ENCODE data around the gene TFDP1. TPM values are rescaled to one million over a fixed set of nuclear protein-coding genes. Genes with fewer than 3 reads are reported as not detected.

TFDP1 gene
- total RNA-seq, 1 experiment from 2014 or later: 73.0 TPM

DNA sequence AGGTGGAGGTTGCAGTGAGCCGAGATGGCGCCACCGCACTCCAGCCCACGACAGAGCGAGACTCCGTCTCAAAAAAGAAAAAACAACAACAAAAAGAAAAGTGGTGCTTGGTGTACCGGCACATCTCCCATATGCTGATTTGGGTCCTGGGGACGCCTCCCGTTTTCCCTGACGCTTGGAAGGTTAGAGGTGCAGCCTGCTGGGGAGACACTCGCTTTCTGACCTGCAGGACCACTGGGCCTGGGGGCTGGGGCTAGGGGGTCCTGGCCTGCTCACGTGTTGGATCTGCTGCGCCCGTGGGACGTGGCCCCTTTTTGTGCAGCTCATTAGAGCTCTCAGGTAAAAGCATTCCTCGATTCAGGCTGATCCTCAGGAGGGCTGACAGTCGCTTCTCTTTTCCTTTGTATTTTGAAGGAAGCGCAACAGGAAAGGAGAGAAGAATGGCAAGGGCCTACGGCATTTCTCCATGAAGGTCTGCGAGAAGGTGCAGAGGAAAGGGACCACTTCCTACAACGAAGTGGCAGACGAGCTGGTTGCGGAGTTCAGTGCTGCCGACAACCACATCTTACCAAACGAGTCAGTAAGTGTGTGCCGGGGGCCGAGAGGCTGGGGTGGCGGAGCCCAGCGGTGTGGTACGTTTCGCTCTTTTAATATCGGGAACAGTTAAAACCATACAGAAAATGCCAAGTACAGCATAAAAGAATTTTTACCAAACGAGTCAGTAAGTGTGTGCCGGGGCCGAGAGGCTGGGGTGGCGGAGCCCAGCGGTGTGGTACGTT, 48.3 kb downstream of the TFDP1 start:
- DNase-seq (ENCODE audit: low spot score): no peak

DNA sequence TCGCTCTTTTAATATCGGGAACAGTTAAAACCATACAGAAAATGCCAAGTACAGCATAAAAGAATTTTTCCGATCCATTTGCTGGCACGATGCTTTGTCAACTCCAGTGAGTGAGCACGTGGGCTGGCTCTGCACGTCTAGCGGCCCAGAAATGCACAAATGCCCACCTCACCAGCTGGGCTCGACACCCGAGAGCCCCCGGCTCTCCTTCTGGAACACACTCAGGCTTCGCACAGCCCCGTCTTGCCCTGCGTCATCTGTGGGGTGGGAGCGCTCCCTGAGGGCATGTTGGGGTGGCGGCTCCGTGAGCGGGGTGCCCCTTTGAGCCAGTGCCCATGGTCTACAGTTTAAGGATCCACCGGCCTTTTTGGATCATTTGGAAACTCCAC, 48.9 kb downstream of the TFDP1 start:
- no peak for DNase-seq (ENCODE audit: low spot score)

DNA sequence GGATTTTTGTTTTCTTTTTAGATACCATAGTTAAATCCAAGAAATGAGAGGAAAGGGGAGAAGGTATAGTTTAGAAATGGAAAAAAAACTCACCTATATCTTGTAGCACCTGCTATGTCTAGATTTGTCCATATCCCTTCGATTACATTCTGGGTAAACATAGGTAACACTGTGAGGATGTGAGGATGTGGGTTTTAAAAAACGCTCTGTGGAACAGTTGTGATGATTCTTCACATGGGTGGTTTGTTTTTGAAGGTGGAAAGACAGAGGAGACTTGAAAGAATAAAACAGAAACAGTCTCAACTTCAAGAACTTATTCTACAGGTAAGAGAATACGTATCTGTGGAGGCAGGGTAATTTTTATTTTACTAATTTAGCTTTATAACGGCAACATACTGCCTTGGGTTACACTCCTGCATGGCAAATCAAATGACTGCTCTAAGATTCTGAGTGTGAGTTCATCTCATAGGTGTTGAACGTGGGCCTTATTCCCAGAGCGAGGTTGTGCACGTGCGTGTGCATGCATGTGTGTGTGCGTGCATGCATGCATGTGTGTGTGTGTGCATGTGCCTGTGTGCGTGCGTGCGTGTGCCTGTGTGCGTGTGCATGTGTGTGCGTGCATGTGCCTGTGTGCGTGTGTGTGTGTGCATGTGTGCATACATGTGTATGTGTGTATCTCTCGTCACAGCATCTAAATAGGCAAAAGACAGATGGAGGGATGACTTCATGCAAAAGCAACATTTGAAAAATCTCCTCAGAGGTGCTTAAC, 49.9 kb downstream of the TFDP1 start:
- no peak for DNase-seq (ENCODE audit: low spot score)

DNA sequence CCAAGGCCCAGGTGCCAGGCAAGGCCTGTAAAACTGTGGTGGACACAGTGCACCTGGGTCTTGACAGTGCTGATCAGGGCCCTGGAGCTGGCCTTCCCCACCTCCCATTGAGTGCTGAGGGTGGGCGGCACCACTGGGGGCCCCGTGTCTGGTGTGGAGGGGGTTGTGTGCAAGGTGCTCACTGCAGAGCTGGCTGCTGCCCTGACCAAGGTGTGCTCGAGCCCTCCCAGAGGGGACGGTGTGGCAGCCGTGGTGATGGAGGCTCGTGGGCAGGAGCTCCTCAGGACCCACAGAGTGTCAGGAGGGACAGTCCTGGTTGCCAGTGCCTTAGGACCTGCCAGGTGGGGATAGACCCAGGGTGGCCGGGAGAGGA, 50.5 kb downstream of the TFDP1 start:
- no peak for DNase-seq (ENCODE audit: low spot score)

DNA sequence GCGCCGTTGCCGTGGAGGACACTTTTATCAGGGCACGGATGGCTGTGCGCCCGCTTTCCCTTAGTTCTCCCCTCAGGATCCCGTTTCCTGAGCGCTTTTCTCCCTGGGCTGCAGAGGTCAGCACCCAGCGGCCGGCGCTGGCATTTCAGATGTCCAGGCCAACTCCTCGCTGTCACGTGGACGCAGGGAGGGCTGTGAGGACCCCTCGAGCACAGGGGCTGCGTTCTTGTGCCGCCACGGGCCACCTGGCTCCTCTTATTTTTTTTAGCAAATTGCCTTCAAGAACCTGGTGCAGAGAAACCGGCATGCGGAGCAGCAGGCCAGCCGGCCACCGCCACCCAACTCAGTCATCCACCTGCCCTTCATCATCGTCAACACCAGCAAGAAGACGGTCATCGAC, 51.2 kb downstream of the TFDP1 start:
- DNase-seq (ENCODE audit: low spot score): no peak

DNA sequence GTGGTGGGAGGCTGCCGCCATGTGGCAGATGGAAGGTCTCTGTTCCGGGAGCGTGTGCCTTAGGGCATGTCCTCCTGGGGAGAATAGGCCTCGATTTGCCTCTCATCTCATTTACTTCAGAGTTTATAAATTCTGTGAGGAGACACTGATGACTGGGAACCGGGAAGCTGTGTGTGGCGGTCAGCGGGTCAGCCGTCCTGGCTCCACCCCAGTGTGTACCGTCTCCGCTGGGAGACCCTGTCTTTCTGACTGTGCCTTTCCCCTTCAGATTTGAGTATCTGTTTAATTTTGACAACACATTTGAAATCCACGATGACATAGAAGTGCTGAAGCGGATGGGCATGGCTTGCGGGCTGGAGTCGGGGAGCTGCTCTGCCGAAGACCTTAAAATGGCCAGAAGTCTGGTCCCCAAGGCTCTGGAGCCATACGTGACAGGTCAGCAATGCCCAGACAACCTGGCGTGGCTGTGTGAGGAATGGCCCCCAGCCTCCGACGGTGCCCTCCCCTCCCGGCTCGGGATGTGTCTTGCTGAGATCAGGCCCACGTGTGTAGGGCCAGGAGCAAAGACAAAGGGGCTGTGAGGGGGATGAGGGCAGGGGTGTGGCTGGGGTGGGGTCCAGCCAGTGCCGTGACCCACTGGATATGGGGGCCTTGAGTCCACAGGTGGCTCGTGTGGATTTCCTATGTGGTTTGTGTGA, 51.9 kb downstream of the TFDP1 start:
- no peak for DNase-seq (ENCODE audit: low spot score)

DNA sequence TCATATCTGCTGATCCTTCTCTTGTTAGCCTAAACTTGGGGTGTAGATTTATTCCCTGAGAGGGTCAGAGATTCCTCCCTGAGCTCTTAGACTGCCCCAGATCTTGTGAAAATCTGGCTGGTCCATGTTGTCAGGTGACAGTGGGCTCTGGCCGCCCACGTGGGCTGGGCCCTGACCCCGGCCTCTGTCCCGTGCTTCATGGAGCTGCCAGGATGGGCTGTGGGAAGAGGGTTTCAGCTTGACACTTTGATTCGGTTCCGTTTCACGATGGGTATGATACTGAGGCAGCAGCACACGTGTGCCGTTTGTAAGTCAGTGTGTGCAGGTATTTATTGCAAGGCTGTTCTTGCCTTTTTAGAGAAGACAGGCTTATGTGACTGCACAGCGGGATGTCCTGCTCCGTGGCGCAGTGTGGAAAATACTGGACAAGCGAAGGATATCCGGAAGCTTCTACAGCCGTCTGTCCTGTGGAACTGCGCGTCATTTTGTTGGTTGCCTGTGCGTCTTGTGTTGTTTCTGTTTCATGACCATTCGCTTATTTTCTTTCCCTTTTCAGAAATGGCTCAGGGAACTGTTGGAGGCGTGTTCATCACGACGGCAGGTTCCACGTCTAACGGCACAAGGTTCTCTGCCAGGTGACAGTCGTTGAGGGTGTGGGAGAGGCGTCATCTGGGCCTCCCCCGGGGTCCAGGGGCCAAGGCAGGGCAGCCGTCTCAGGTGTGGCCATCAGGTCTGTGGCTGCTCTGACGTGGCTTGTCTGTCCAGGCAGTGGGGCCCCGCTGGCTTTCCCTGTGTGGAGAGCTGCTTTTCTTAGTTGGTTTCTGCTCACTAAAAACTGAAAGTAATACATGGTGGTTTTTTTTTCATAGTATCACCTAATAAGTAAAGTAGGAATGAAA, 53.0 kb downstream of the TFDP1 start:
- DNase-seq (ENCODE audit: low spot score): no peak

DNA sequence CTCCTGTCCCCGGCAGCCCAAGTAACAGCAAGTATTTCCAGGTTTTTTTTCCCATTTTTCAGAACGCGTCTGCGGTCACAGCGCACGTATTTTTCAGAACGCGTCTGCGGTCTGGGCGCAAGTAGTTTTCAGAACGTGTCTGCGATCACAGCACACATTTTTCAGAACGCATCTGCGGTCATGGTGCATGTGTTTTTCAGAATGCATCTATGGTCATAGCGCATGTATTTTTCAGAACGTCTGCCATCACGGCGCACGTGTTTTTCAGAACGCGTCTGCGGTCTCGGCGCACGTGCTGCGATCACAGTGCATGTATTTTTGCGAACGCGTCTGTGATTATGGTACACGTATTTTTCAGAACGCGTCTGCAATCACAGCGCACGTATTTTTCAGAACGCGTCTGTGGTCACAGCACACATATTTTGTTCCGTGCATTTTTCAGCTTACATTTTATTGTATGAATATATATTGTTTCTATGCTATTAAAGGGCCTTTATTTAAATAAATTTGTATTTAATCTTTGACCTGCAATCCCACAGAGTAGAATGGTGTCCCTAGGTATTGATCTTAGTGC, 53.7 kb downstream of the TFDP1 start:
- no peak for DNase-seq (ENCODE audit: low spot score)

DNA sequence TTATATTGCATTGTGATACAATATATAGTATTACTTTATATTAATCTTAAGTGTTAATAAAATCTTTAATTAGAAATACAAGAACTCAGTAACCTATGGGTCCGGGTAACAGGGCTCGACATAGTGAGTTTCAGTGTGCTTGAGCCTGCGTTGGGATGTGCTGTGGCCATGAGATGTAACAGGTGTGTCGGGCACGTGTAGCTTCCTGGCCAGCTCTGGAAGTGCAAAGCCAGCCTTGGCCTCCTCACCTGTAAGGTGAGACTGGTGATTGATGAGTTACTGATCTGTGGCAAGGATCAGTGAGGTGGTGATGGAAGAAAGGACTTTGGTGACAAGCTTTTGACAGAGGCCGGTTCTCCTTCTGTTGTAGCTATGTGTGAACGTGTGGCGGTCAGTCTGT, 54.3 kb downstream of the TFDP1 start:
- no peak for DNase-seq (ENCODE audit: low spot score)

DNA sequence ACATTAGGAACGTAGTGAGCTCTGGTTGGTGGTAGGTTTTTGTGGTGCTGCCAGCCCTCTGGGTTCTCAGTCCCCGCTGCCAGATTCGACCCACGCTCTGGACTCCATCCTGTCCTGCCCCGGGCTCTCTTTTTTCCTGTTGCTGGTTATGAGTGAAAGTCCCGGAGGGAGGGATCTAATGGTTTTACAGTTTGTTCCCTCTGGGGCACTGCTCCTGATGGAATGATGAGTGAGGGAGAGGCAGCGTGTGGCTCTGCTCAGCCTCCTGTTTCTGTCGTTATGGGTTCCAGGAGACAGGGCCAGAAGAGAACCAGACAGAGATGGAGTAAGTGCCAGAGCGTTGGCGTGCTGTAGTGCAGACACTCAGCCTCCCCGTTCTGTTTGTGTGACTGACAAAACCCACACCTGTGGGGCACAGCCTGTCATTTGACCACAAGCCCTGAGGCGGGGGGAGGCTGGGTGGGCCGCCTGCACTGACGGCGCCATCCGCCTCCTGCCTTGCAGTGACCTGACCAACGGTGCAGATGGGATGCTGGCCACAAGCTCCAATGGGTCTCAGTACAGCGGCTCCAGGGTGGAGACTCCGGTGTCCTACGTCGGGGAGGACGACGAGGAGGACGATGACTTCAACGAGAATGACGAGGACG, 55.2 kb downstream of the TFDP1 start:
- DNase-seq (ENCODE audit: low spot score): no peak

DNA sequence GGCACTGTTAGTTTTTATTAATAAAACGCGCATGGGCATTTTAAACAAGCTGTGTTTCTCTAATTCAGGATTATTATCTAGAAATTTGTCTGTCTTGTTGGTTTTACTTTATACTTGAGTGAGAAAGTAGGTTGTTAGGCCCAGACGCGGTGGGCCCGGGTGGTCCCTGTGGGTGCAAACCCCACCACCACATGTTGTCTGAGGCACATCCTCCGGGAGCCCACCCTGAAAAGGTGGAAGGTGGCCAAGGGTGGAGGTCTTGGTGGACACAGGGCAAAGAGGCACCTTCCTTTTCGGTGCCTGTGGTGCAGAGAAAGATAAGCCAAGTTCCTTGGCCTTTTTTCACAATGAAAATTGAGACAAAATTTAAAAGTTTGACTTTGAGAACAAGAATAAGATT, 56.9 kb downstream of the TFDP1 start:
- no peak for DNase-seq (ENCODE audit: low spot score)

DNA sequence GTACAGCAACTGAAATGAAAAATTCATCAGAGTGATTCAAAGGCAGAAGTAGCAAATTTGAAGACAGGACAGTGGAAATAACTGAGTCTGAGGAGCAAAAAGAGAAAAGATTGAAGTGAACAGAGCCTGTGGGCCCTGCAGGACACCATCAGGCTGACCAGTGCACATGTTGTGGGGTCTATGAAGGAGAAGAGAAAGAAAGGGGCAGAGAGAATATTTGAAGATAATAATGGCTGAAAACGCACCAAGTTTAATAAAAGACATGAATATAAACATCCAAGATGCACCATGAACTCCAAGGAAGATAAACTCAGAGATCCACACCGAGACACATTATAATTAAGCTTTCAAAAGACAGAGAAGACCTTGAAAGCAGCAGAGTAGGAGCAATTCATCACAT, 58.0 kb downstream of the TFDP1 start:
- DNase-seq (ENCODE audit: low spot score): no peak

DNA sequence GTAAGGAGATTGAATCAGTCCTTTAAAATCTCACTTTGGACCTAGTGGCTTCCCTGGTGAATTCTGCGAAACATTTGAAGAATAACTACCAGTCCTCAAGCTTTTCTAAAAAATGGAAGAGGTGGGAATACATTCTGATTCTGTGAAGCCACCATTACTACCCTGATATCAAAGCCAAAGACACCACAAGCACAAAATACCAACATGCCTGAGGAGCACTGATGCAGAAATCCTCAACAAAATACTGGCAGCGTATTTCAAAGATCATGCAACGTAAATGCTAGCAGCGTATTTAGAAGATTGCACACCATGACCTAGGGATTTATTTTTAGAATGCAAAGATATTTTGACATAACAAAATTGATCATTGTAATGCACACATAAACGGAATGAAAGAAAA, 59.0 kb downstream of the TFDP1 start:
- no peak for DNase-seq (ENCODE audit: low spot score)

DNA sequence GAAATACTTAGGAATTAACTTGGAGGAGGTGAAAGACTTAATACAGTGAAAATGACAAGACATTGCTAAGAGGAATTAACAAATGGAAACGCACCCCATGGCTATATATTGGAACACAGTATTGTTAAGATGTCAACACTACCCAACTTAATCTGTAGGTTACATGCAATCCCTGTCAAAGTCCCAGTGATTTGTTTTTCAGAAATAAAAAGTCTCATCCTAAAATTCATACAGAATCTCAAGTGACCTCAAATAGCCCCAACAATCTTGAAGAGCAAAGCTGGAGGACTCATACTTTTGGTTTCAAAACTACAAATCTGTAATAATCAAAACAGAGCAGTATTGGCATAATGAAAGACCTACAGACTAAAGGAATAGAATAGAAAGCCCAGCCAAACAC, 60.2 kb downstream of the TFDP1 start:
- DNase-seq (ENCODE audit: low spot score): no peak

DNA sequence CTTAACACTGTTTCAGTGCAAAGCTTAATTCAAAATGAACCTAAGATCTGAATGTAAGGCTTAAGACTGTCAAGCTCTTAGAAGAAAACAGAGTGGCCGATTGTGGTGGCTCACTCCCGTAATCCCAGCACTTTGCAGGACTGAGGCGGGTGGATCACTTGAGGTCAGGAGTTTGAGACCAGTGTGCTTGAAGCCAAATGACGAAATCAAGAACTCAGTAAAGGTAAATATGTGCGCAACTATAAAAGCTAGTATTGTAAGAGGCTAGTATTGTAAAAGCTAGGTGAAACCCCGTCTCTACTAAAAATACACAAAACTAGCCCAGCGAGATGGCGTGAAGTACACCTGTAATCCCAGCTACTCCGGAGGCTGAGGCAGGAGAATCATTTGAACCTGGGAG, 60.8 kb downstream of the TFDP1 start:
- DNase-seq (ENCODE audit: low spot score): no peak

DNA sequence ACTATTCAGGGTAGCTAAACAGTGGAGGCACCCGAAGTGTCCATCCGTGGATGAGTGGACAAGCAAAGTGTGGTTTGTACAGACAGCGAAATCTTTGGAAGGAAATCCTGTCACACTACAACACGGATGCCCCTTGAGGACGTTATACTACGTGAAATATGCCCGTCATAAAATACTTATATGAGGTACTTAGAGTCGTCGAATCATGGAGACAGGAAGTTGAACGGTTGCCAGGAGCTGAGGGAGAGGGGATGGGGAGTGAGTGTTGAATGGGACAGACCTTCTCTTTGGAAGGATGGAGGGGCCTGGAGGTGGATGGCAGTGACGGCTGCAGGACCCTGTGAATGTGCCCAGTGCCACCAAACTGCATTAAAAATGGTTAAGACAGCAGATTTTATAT, 61.8 kb downstream of the TFDP1 start:
- DNase-seq (ENCODE audit: low spot score): no peak

DNA sequence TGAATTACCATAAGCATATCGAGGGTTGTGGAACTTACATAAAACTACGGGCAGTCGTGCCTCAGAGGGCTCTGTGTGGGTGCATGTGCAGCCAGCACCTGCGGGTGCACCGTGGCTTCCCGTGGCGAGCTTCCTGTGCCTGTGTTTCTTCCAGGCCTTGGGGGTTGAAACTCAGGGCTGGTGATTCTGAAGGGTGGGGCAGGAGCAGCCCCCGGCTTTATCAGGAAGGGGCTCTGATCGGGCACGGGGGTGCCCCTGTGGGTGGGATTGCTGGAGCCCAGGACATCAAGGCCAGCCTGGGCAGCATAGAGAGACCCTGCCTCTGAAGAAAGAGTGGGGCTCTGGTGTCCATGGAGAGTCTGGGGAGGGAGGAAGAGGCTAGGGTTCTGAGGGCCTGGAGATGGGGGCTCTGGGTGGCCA, 62.4 kb downstream of the TFDP1 start:
- DNase-seq (ENCODE audit: low spot score): no peak

DNA sequence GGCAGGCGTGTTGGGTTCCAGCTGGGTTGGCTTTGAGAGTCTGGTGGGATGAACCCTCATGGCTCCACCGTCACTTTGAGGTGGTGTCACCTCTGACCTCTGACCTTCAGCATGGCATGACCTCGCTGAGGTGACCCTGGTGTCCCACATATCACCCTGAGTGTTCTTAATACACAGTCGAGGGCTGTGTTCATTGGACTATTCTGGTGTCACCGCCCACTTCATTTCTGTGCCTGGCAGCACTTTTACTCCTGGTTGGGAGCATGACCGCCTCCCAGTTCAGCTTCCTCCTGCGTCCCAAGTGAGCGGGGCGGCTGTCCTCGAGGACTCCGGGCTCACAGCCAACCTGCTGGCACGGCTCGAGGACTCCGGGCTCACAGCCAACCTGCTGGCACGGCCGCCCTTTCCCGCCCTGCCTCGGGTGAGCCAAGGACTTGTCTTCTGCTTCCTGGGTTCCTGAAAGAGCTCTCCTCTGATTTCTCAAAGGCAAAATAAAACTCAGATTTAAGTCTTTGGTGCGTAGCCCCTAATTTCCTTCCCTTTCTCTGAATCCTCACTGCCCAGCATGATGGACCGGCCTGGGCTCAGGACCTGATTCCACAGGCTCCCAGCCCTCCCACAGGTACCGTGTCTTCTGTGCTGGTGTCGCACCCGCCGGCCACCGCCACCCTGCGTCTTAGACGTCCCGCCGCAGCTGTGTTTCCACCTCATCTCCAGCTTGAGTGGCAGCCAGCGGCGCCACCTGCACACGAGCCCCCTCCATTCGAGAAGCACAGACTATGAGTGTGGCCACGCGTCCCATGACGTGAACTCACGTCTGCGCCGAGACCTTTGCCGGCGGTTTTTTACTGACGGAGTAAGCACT, 63.0 kb downstream of the TFDP1 start:
- peak; percentile 85 for DNase-seq (ENCODE audit: low spot score)

DNA sequence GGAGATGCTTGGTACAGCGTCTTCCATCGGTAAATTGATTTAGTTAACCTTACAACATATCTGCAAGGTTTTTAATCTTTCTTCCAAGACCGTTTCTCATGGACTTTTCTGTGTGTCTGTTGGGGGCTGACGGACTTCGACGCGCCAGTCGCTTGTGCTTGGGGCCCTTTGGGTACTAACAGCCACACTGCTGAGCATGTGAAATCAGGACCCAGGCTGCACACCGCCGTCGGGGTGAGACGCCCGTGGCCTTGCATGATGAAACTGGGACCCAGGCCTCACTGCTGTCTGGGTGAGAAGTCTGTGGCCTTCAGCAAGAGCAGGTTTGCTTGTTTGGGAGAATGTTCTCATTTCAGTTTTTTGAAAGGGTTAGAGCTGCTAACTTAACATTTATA, 63.7 kb downstream of the TFDP1 start:
- no peak for DNase-seq (ENCODE audit: low spot score)

DNA sequence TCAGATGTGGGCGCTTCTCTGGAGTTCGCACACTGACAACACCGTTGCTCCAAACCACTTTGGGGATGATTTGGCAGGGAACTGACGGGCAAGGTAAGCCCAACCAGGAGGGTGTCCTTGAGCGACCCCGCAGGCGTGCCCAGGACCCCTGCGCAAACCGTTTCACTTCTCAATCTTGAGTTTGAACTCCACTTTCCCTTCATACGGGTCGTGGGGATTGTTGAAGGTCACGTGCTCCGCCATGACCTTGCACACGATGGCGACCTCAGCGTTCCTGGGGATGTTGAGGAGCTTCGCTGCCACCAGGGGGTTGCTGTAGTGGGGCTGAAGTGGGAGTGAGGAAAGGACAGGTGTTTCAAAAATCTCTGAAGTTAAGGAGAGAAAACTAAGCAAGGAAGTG, 64.7 kb downstream of the TFDP1 start:
- no peak for DNase-seq (ENCODE audit: low spot score)
